ENCODE measurements around the gene GRHL3. TPM values are rescaled to one million over a fixed set of nuclear protein-coding genes. Genes with fewer than 3 reads are reported as not detected.

The GRHL3 gene
- total and polyA plus RNA-seq, 11 donors: 0.03 to 0.61 TPM; not detected in 9

DNA sequence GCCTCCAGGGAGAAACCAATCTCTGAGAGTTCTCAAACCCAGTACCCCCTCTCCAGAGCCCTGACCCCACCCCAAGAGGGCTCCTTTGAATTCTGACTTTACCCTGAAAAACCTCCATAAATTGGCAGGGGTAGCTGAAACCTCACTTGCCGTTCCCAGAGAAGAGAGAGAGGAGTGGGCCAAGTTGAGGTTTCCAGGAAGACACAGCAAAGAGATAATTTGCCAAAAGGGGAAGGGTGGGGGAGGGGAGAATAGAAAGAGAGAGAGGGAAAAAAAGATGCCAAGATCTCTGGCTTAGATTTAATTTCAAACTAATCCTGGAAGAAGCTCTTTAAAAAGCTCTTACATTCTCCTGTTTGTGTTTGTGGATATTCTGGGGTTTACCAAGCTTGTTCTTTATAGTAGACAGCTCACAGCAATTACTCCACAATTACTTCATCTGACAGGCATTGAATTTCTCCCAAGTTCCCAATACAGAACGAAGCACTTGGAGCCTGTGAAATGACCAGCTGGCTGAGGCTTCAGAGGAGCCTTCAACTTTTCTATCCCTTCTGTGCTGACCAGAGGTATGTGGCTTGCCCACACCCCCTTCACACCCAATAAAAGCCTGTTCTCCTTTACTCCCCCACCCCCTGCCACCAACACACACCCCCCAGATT, 1.1 kb upstream of the GRHL3 start:
- no peaks in the 10 kb centered on the region for H3K9me3 ChIP-seq
- DNase-seq: no peak
- TF ChIP-seq, protein P1, sequence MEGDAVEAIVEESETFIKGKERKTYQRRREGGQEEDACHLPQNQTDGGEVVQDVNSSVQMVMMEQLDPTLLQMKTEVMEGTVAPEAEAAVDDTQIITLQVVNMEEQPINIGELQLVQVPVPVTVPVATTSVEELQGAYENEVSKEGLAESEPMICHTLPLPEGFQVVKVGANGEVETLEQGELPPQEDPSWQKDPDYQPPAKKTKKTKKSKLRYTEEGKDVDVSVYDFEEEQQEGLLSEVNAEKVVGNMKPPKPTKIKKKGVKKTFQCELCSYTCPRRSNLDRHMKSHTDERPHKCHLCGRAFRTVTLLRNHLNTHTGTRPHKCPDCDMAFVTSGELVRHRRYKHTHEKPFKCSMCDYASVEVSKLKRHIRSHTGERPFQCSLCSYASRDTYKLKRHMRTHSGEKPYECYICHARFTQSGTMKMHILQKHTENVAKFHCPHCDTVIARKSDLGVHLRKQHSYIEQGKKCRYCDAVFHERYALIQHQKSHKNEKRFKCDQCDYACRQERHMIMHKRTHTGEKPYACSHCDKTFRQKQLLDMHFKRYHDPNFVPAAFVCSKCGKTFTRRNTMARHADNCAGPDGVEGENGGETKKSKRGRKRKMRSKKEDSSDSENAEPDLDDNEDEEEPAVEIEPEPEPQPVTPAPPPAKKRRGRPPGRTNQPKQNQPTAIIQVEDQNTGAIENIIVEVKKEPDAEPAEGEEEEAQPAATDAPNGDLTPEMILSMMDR (IDR thresholded peaks at IDR 0.05): no peak
- no peak for TF ChIP-seq POLR2A (IDR thresholded peaks at IDR 0.05)
- no peak overlapping the region for H3K27ac ChIP-seq
- WGBS, 4 donors: 32 to 48% (median 43%) methylated on average over 2 of the region's 2 CpGs
- H3K36me3 ChIP-seq: no peaks in the 10 kb centered on the region
- H3K4me3 ChIP-seq: no peak overlapping the region
- H3K4me1 ChIP-seq: peaks cover 0 to 22% (median 8%) of the 10 kb centered on the region in 12 donors
- ATAC-seq: no peak
- intact Hi-C loops (cut with DNase I): no loop called here
- H3K27me3 ChIP-seq: peaks cover 10 to 71% (median 37%) of the 10 kb centered on the region in 9 donors

DNA sequence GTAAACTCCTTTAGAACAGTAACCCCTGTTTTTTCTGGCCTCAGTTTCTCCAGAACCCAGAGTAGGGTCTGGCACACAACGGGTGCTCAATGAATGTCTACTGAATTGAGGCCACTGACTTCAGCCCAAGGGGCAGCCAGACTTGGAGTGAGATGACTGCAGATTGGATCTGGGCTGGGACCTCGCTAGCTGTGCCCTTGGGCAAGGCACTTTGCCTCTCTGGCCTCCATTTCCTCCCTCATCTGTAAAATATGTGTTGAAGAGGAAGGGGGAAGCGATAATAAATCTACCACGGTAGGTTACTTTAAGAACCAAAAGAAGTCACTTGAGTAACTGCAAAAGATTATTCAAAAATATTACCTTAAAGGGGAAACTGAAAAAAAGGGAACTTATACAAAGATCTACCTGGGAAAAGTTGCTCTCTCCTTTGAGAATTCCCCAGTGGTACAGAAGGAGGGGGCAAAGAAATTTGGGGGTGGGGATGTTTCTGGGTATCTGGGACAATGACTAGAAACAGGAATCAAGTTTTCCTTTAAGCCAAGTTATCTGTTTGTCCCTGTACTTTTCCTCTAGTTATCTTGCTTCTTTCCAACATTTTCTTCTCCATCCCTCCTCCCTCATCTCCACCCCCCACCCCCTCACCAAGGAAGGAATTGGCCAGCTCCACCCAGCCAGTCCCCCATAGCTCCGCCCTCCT, 394 bp upstream of the GRHL3 start:
- H3K27me3 ChIP-seq: peaks cover 10 to 71% (median 37%) of the 10 kb centered on the region in 9 donors
- no peak for TF ChIP-seq POLR2A (IDR thresholded peaks at IDR 0.05)
- TF ChIP-seq, protein P1 (IDR thresholded peaks at IDR 0.05): no peak
- intact Hi-C loops (cut with DNase I): no loop called here
- no peak for ATAC-seq
- no peak overlapping the region for H3K27ac ChIP-seq
- no peak for DNase-seq
- H3K36me3 ChIP-seq: no peaks in the 10 kb centered on the region
- H3K9me3 ChIP-seq: no peaks in the 10 kb centered on the region
- H3K4me3 ChIP-seq: no peak overlapping the region
- H3K4me1 ChIP-seq: peaks cover 0 to 22% (median 8%) of the 10 kb centered on the region in 12 donors
- whole genome bisulfite sequencing, 4 donors: 51 to 59% (median 55%) methylated on average over 5 of the region's 5 CpGs

DNA sequence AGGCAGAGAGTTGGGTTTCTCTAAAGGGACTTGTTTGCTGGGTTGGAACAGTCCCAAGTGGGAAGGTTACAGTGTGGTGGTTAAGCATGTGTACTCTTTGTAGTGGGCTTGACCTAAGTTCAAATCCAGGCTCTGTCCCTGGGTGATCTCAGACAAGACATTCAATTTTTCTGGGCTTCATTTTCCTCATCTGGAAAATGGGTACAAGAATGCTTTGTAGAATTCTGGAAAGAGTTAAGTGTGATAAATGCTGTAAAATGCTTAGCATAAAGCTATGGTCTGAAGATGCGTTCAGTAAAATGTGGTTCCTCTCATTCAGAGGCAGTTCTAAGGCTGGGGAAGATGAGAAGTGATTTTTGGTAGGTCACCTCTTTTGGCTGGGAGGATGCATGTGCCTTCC, 805 bp downstream of the GRHL3 start:
- Histone ChIP-seq H3K27ac (no peak overlapping the region), H3K9me3 (no peaks in the 10 kb centered on the region), H3K27me3 (peaks cover 10 to 67% (median 37%) of the 10 kb centered on the region in 9 donors), H3K4me1 (peaks cover 0 to 22% (median 8%) of the 10 kb centered on the region in 12 donors), H3K36me3 (no peaks in the 10 kb centered on the region), H3K4me3 (no peak overlapping the region)
- intact Hi-C loops (cut with DNase I): no loop called here
- no peak for DNase-seq
- TF ChIP-seq POLR2A (IDR thresholded peaks at IDR 0.05): no peak
- TF ChIP-seq, protein P1 (IDR thresholded peaks at IDR 0.05): no peak
- 96 to 100% (median 99%) methylated on average over 1 of the region's 1 CpG for WGBS, 4 donors
- no peak for ATAC-seq

DNA sequence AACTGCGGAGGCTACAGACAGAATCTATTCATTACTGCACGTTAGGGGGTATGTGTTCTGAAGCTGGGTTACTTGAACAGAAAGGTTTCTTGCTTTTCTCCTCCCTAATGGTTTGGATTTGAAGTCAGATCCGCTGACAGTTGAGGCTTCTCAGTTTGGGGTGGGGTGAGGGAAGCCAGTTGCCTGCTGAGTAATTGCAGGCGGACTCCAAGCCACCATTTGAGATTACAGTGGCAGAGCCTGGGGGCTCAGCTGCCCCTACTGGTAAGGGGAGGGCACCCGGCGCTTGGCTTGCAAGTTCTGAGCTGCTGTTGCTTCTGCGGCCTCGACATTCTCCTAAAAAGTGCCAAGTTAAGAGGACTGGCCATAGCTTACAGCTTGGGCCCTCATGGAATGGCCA, 2.0 kb downstream of the GRHL3 start:
- Histone ChIP-seq H3K36me3 (no peaks in the 10 kb centered on the region), H3K9me3 (no peaks in the 10 kb centered on the region), H3K27me3 (peaks cover 10 to 61% (median 37%) of the 10 kb centered on the region in 9 donors), H3K4me3 (peak overlapping the region in 2 of 12 donors; percentile 28 to 61), H3K4me1 (peaks cover 0 to 22% (median 8%) of the 10 kb centered on the region in 12 donors), H3K27ac (no peak overlapping the region)
- no peak for TF ChIP-seq POLR2A (IDR thresholded peaks at IDR 0.05)
- TF ChIP-seq, protein P1 (IDR thresholded peaks at IDR 0.05): no peak
- intact Hi-C loops (cut with DNase I): no loop called here
- ATAC-seq (no peak), DNase-seq (no peak)
- WGBS, 4 donors: 89 to 95% (median 91%) methylated on average over 6 to 8 of the region's 8 CpGs
